DND-41 (cell line): ENCODE results near the gene RBKS.

Experiments used
- EZH2 ChIP-seq: IDR thresholded peaks from 3 replicates; pipeline ENCODE4 v1.6.1; 2012; ENCODE audit warnings: borderline replicate concordance, low read depth, mild to moderate bottlenecking, moderate library complexity, low read length, inconsistent platforms; ENCODE audit not compliant: severe bottlenecking
- TF ChIP-seq, protein P1 (sequence below): IDR thresholded peaks from 2 replicates; pipeline ENCODE4 v1.5.1; 2012; ENCODE audit warnings: borderline replicate concordance, low read length, moderate library complexity, mild to moderate bottlenecking; ENCODE audit not compliant: poor library complexity, severe bottlenecking; ENCODE audit errors: extremely low read depth

DNA sequence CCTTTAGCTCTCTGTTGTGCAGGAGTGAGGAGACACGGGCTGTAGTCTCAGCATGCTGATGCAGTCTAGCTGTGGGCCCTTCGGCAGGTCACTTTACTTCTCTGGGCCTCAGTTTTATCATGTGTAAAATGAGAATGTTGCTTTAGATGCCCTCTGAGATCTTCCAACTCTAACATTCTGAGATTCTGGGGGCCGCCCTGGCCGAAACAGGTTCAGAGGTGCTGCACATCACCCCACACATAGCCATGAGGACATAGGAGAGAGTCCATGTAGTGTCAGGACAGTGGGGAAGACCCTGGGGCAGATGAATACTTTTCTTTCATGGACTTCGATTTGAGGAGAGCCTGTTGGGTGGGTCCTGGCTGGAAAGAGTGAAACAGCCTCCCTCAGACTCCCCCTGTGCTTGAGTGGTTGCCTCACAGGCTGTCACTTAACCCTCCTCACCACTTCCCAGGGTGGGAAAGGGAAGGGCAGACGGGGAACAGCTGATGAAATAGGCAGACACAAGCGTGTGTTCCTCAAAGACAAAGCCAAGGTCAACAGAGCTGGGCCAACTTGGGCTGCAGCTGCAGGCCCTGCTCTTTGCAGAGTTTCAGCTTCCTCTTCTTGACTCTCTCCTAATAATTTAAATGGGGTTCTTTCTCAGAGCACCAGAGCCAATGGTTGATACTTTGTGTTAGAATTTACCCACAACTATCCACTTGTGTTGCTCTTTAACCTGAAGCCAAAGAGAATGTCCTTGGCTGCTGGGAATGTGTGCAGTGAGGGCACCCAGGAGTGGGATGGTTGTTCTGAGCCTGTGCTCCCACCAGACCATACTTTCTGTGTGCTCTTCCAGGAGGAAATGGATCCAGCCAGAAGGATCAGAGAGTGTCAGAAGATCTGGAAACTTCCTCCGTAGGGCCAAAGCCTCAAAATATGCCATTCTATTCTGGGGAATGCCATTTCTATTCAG is 133.4 kb downstream of the RBKS start:
- TF ChIP-seq, protein P1, sequence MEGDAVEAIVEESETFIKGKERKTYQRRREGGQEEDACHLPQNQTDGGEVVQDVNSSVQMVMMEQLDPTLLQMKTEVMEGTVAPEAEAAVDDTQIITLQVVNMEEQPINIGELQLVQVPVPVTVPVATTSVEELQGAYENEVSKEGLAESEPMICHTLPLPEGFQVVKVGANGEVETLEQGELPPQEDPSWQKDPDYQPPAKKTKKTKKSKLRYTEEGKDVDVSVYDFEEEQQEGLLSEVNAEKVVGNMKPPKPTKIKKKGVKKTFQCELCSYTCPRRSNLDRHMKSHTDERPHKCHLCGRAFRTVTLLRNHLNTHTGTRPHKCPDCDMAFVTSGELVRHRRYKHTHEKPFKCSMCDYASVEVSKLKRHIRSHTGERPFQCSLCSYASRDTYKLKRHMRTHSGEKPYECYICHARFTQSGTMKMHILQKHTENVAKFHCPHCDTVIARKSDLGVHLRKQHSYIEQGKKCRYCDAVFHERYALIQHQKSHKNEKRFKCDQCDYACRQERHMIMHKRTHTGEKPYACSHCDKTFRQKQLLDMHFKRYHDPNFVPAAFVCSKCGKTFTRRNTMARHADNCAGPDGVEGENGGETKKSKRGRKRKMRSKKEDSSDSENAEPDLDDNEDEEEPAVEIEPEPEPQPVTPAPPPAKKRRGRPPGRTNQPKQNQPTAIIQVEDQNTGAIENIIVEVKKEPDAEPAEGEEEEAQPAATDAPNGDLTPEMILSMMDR: no peak
- no peak for TF ChIP-seq EZH2
